H9 (cell line): ENCODE measurements around the gene POLA1. TPM values are rescaled to one million over a fixed set of nuclear protein-coding genes. Genes with fewer than 3 reads are reported as not detected.

Experiments used
- DNase-seq: peaks from one replicate; pipeline ENCODE4 v3.0.0-alpha.2; 2017
- H2AFZ ChIP-seq: one replicate; pipeline ENCODE4 v1.6.1; 2013; ENCODE audit warnings: mild to moderate bottlenecking, low read length, control low read depth, moderate library complexity
- H2AK5ac ChIP-seq: 2 replicates; pipeline ENCODE4 v1.6.1; 2013; ENCODE audit warnings: low read length, control low read depth, mixed read lengths; ENCODE audit not compliant: insufficient read length
- H2BK120ac ChIP-seq: one replicate; pipeline ENCODE4 v1.6.1; 2013; ENCODE audit warnings: low read depth, mild to moderate bottlenecking, low read length, control low read depth, inconsistent platforms; ENCODE audit not compliant: poor library complexity, severe bottlenecking
- H2BK12ac ChIP-seq: 2 replicates; pipeline ENCODE4 v1.6.1; 2013; ENCODE audit warnings: low read length, control low read depth, mixed read lengths, low read depth; ENCODE audit not compliant: insufficient read length
- H2BK15ac ChIP-seq: 2 replicates; pipeline ENCODE4 v1.6.1; 2013; ENCODE audit warnings: low read depth, low read length, control low read depth
- H2BK20ac ChIP-seq: one replicate; pipeline ENCODE4 v1.6.1; 2013; ENCODE audit warnings: low read depth, mild to moderate bottlenecking, low read length, control low read depth, inconsistent platforms; ENCODE audit not compliant: poor library complexity, severe bottlenecking
- H2BK5ac ChIP-seq: 2 replicates; pipeline ENCODE4 v1.6.1; 2013; ENCODE audit warnings: low read length, control low read depth, mixed read lengths; ENCODE audit not compliant: insufficient read length
- H3K14ac ChIP-seq: 2 replicates; pipeline ENCODE4 v1.6.1; 2013; ENCODE audit warnings: low read length, control low read depth; ENCODE audit not compliant: insufficient read depth
- H3K18ac ChIP-seq: 2 replicates; pipeline ENCODE4 v1.6.1; 2013; ENCODE audit warnings: low read depth, mild to moderate bottlenecking, mixed read lengths, low read length, control low read depth; ENCODE audit not compliant: insufficient read length
- H3K23ac ChIP-seq: 2 replicates; pipeline ENCODE4 v1.6.1; 2013; ENCODE audit warnings: low read length, control low read depth, mixed read lengths, low read depth; ENCODE audit not compliant: insufficient read length
- H3K23me2 ChIP-seq: 2 replicates; pipeline ENCODE4 v1.6.1; 2013; ENCODE audit warnings: low read depth, mild to moderate bottlenecking, mixed read lengths, low read length, control low read depth; ENCODE audit not compliant: insufficient read length, poor library complexity, severe bottlenecking
- H3K27ac ChIP-seq: 2 replicates; pipeline ENCODE4 v1.5.1; 2013; ENCODE audit warnings: low read length, control low read depth, mixed read lengths, low read depth; ENCODE audit not compliant: insufficient read length
- H3K27me3 ChIP-seq: 2 replicates; pipeline ENCODE4 v1.6.1; 2013; ENCODE audit warnings: low read length, control low read depth, inconsistent platforms; ENCODE audit not compliant: insufficient read depth
- H3K4ac ChIP-seq: 2 replicates; pipeline ENCODE4 v1.6.1; 2013; ENCODE audit warnings: low read depth, mild to moderate bottlenecking, control low read depth, inconsistent platforms, low read length, moderate library complexity
- H3K4me1 ChIP-seq: 2 replicates; pipeline ENCODE4 v1.6.1; 2013; ENCODE audit warnings: low read length, control low read depth, inconsistent platforms; ENCODE audit not compliant: insufficient read depth
- H3K4me2 ChIP-seq: 2 replicates; pipeline ENCODE4 v1.6.1; 2013; ENCODE audit warnings: low read length, control low read depth, mixed read lengths; ENCODE audit not compliant: insufficient read length, insufficient read depth
- H3K56ac ChIP-seq: 2 replicates; pipeline ENCODE4 v1.6.1; 2013; ENCODE audit warnings: low read depth, mild to moderate bottlenecking, mixed read lengths, low read length, control low read depth; ENCODE audit not compliant: insufficient read length
- H3K79me1 ChIP-seq: 2 replicates; pipeline ENCODE4 v1.6.1; 2013; ENCODE audit warnings: low read depth, mild to moderate bottlenecking, moderate library complexity, low read length, control low read depth, inconsistent platforms; ENCODE audit not compliant: insufficient read depth, poor library complexity, severe bottlenecking
- H3K79me2 ChIP-seq: 2 replicates; pipeline ENCODE4 v1.6.1; 2013; ENCODE audit warnings: low read length, control low read depth, inconsistent platforms; ENCODE audit not compliant: insufficient read depth
- H3K9ac ChIP-seq: 2 replicates; pipeline ENCODE4 v1.6.1; 2013; ENCODE audit warnings: low read length, control low read depth, mixed read lengths; ENCODE audit not compliant: insufficient read length; ENCODE audit errors: extremely low read depth
- H3K9me3 ChIP-seq: one replicate; pipeline ENCODE4 v1.6.1; 2013; ENCODE audit warnings: low read depth, low read length, inconsistent platforms; ENCODE audit not compliant: control insufficient read depth
- H3T11ph ChIP-seq: one replicate; pipeline ENCODE4 v1.6.1; 2013; ENCODE audit warnings: mild to moderate bottlenecking, low read length, control low read depth, inconsistent platforms
- H4K20me1 ChIP-seq: one replicate; pipeline ENCODE4 v1.6.1; 2013; ENCODE audit not compliant: control insufficient read depth, insufficient read length, insufficient read depth
- H4K5ac ChIP-seq: 2 replicates; pipeline ENCODE4 v1.6.1; 2013; ENCODE audit warnings: low read depth, mild to moderate bottlenecking, mixed read lengths, low read length, control low read depth; ENCODE audit not compliant: insufficient read length
- H4K8ac ChIP-seq: replicated peaks from 2 replicates; pipeline ENCODE4 v1.6.1; 2013; ENCODE audit warnings: low read length, control low read depth, mixed read lengths, low read depth; ENCODE audit not compliant: insufficient read length
- H4K91ac ChIP-seq: 2 replicates; pipeline ENCODE4 v1.6.1; 2013; ENCODE audit warnings: low read depth, mild to moderate bottlenecking, moderate library complexity, mixed read lengths, low read length, control low read depth; ENCODE audit not compliant: insufficient read length
- H3K27ac Mint-ChIP-seq, 3 experiments: 2 replicates in 2 of 3; 3 replicates in 1 of 3; pipeline ENCODE4 v1.8.0; 2020 to 2021; ENCODE audit warnings: mixed read lengths in 3 of 3, mild to moderate bottlenecking in 1 of 3, moderate library complexity in 1 of 3
- H3K27me3 Mint-ChIP-seq: 2 replicates; pipeline ENCODE4 v1.8.0; 2021; ENCODE audit warnings: low read depth, mild to moderate bottlenecking, moderate library complexity, mixed read lengths
- H3K36me3 Mint-ChIP-seq, 3 experiments: 2 replicates in 2 of 3; 3 replicates in 1 of 3; pipeline ENCODE4 v1.8.0; 2020 to 2021; ENCODE audit warnings: low read depth in 3 of 3, mixed read lengths in 3 of 3; ENCODE audit not compliant: insufficient read depth in 1 of 3
- H3K4me1 Mint-ChIP-seq, 2 experiments: 2 replicates each; pipeline ENCODE4 v1.8.0; 2020; ENCODE audit warnings: mixed read lengths in 2 of 2
- H3K4me3 Mint-ChIP-seq, 2 experiments: 2 replicates in 1 of 2; 3 replicates in 1 of 2; pipeline ENCODE4 v1.8.0; 2020 to 2021; ENCODE audit warnings: mild to moderate bottlenecking in 2 of 2, mixed read lengths in 2 of 2, moderate library complexity in 1 of 2
- H3K9me3 Mint-ChIP-seq, 2 experiments: 2 replicates in 1 of 2; 3 replicates in 1 of 2; pipeline ENCODE4 v1.8.0; 2020; ENCODE audit warnings: mild to moderate bottlenecking in 2 of 2, mixed read lengths in 2 of 2, moderate library complexity in 1 of 2
- WGBS: extraction: QIAGEN DNeasy Blood & Tissue Kit; methylation state at CpG from one replicate; pipeline ENCODE4 v1.1.7; 2013; ENCODE audit warnings: missing lambda C conversion rate, low lambda C conversion rate, mixed read lengths; ENCODE audit not compliant: insufficient read length; ENCODE audit errors: extremely low coverage; 5-methylcytosine and 5-hydroxymethylcytosine counted together
- total RNA-seq: library from RNA; stranded (reverse); gene quantifications from 2 replicates; pipeline ENCODE4 v1.2.1, GENCODE V29; 2021
- TF ChIP-seq, protein P1 (sequence below): fragments of 200-600 bp; sonication (generic); conservative IDR thresholded peaks from 3 replicates; pipeline ENCODE4 v1.8.0; 2021; ENCODE audit warnings: antibody characterized with exemption, mild to moderate bottlenecking

POLA1 gene
- total RNA-seq, 1 experiment from 2014 or later: 60.2 TPM

DNA sequence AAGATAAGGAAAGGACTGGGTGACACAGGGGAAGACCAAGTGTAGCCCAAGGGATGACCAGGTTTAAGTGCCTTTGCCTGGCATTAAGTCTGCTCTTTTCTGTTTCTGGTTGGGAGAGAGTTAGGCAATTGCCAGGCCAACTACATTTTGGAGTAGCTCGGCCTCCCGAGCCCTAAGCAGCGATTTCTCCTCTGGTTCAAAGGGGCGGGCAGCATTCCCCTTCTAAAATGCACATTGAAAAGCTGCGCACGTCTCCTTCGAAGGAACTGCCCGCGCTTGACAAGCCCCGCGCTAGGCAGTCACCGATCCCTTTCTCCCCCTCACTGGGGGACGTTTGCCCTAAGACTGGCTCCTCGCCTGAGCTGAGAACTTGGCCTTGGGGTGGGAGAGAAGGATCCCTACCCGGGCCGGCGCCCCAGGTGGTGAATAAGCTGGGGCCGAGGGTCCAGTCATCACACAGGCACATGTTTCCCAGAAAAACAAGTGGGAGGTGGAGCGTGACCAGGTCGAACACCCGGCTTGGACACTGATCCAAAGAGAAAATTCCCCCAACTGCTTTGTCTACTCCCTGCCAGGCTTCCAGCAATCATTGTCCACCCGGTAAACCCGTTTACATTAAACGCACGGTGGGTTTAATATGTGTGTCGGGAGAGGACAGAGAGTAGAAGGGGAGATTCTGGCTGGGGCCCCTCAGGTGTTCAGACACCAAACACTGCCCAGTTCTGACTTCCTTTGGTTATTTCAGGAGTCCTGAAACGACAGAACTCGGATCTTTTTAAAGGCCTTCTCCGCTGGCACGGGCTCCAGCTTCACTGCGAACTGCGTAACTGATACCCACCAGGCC lies 318.1 kb downstream of the POLA1 start:
- H3K9me3 Mint-ChIP-seq: peaks cover 8% of the 10 kb centered on the region in 2 experiments; a peak in 3 of 5 replicates
- no peaks in the 10 kb centered on the region for H3K9me3 ChIP-seq
- no peak overlapping the region for H3K14ac ChIP-seq
- peaks cover 32 to 71% of the 10 kb centered on the region in 2 experiments for H3K4me1 Mint-ChIP-seq
- peaks cover 19% of the 10 kb centered on the region for H3K23me2 ChIP-seq
- H4K8ac ChIP-seq: no peak overlapping the region
- no peaks in the 10 kb centered on the region for H4K20me1 ChIP-seq
- H3K27ac ChIP-seq: no peak overlapping the region
- no peak overlapping the region for H4K91ac ChIP-seq
- H3K79me1 ChIP-seq: no peaks in the 10 kb centered on the region
- no peak overlapping the region for H3T11ph ChIP-seq
- H3K27me3 Mint-ChIP-seq: peaks cover 98% of the 10 kb centered on the region
- peaks cover 93% of the 10 kb centered on the region for H3K27me3 ChIP-seq
- H3K9ac ChIP-seq: no peak overlapping the region
- H2AK5ac ChIP-seq: no peak overlapping the region
- no peak overlapping the region for H2BK20ac ChIP-seq
- peaks cover 0 to 4% (median 0%) of the 10 kb centered on the region in 3 experiments; a peak in 1 of 7 replicates for H3K36me3 Mint-ChIP-seq
- TF ChIP-seq, protein P1, sequence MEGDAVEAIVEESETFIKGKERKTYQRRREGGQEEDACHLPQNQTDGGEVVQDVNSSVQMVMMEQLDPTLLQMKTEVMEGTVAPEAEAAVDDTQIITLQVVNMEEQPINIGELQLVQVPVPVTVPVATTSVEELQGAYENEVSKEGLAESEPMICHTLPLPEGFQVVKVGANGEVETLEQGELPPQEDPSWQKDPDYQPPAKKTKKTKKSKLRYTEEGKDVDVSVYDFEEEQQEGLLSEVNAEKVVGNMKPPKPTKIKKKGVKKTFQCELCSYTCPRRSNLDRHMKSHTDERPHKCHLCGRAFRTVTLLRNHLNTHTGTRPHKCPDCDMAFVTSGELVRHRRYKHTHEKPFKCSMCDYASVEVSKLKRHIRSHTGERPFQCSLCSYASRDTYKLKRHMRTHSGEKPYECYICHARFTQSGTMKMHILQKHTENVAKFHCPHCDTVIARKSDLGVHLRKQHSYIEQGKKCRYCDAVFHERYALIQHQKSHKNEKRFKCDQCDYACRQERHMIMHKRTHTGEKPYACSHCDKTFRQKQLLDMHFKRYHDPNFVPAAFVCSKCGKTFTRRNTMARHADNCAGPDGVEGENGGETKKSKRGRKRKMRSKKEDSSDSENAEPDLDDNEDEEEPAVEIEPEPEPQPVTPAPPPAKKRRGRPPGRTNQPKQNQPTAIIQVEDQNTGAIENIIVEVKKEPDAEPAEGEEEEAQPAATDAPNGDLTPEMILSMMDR: no peak
- DNase-seq: no peak
- H2BK15ac ChIP-seq: no peak overlapping the region
- H3K18ac ChIP-seq: no peak overlapping the region
- no peak overlapping the region for H4K5ac ChIP-seq
- no peak overlapping the region for H2BK120ac ChIP-seq
- H2BK5ac ChIP-seq: no peak overlapping the region
- no peak overlapping the region for H3K27ac Mint-ChIP-seq
- no peak overlapping the region for H3K4ac ChIP-seq
- no peak overlapping the region for H2AFZ ChIP-seq
- no CpG with 5 or more reads among the region's 32 CpGs for WGBS
- no peak overlapping the region for H3K23ac ChIP-seq
- no peaks in the 10 kb centered on the region for H3K79me2 ChIP-seq
- peak overlapping the region; percentile 52 to 76; a peak in 4 of 5 replicates for H3K4me3 Mint-ChIP-seq
- no peak overlapping the region for H3K56ac ChIP-seq
- no peak overlapping the region for H2BK12ac ChIP-seq
- H3K4me2 ChIP-seq: peak overlapping the region; percentile 23
- H3K4me1 ChIP-seq: no peaks in the 10 kb centered on the region; the same call in 1 of the 2 replicates
